Naive thymus-derived CD4-positive, alpha-beta T cell (primary cell): ENCODE results near the gene RPL38. TPM values are rescaled to one million over a fixed set of nuclear protein-coding genes. Genes with fewer than 3 reads are reported as not detected.
A peak's percentile ranks its signal among the peaks of the same experiment; 100 is the strongest.

Experiments used
- ATAC-seq: fragments of 150-1000 bp; cut with Tn5 transposase; 2 replicates; pipeline ENCODE4 v1.10.0; 2021; ENCODE audit warnings: mild to moderate bottlenecking, moderate library complexity
- CTCF ChIA-PET: fragments of 350-600 bp; sonication (Branson Sonifier 250); formaldehyde crosslinking; loops from one replicate; lab custom pipeline; 2021; ENCODE audit warnings: antibody characterized with exemption; lab: Charles Lee
- POLR2A ChIA-PET: fragments of 350-600 bp; sonication (Branson Sonifier 250); formaldehyde crosslinking; loops from one replicate; lab custom pipeline; 2021; ENCODE audit warnings: antibody characterized with exemption, inconsistent platforms; lab: Charles Lee
- DNase-seq, 9 donors: peaks; one replicate each; pipeline versions ENCODE4 v3.0.0 to v3.0.0-alpha.2; 2020 to 2022; ENCODE audit warnings: mixed read lengths in 1 of 9
- H3K27ac ChIP-seq: one replicate; pipeline ENCODE4 v1.7.0; 2013; ENCODE audit warnings: mild to moderate bottlenecking, low read depth, low read length, moderate library complexity
- H3K27me3 ChIP-seq, 2 donors: one replicate each; pipeline ENCODE4 v1.7.0; 2013; ENCODE audit warnings: low read length in 2 of 2, mild to moderate bottlenecking in 2 of 2, moderate library complexity in 2 of 2; ENCODE audit not compliant: control insufficient read depth in 2 of 2, insufficient read depth in 2 of 2
- H3K36me3 ChIP-seq, 3 experiments: 1 replicate in 2 of 3; 2 replicates in 1 of 3; pipeline ENCODE4 v1.7.0; 2013; ENCODE audit warnings: low read length in 3 of 3, mild to moderate bottlenecking in 3 of 3, moderate library complexity in 1 of 3; ENCODE audit not compliant: insufficient read depth in 3 of 3, control insufficient read depth in 2 of 3
- H3K4me1 ChIP-seq, 2 donors: one replicate each; pipeline ENCODE4 v1.7.0; 2013; ENCODE audit warnings: low read length in 2 of 2, mild to moderate bottlenecking in 2 of 2, moderate library complexity in 1 of 2; ENCODE audit not compliant: control insufficient read depth in 2 of 2, insufficient read depth in 2 of 2
- H3K4me3 ChIP-seq: 2 replicates; pipeline ENCODE4 v1.7.0; 2013; ENCODE audit warnings: mild to moderate bottlenecking, low read length
- H3K9me3 ChIP-seq, 3 experiments: 1 replicate in 2 of 3; 2 replicates in 1 of 3; pipeline ENCODE4 v1.7.0; 2013; ENCODE audit warnings: low read length in 3 of 3; ENCODE audit not compliant: control insufficient read depth in 2 of 3
- H3K27ac Mint-ChIP-seq, 9 donors: one replicate each; pipeline ENCODE4 v1.8.0; 2020 to 2022; ENCODE audit warnings: mixed read lengths in 9 of 9, mild to moderate bottlenecking in 8 of 9, moderate library complexity in 5 of 9, inconsistent platforms in 2 of 9
- H3K27me3 Mint-ChIP-seq, 5 donors: one replicate each; pipeline ENCODE4 v1.8.0; 2021 to 2022; ENCODE audit warnings: mixed read lengths in 5 of 5, mild to moderate bottlenecking in 1 of 5
- H3K36me3 Mint-ChIP-seq, 5 donors: one replicate each; pipeline ENCODE4 v1.8.0; 2020 to 2022; ENCODE audit warnings: mixed read lengths in 5 of 5, mild to moderate bottlenecking in 3 of 5, inconsistent platforms in 1 of 5
- H3K4me1 Mint-ChIP-seq, 7 donors: one replicate each; pipeline ENCODE4 v1.8.0; 2020 to 2022; ENCODE audit warnings: mixed read lengths in 7 of 7, mild to moderate bottlenecking in 3 of 7, inconsistent platforms in 1 of 7
- H3K4me3 Mint-ChIP-seq, 10 donors: one replicate each; pipeline ENCODE4 v1.8.0; 2020 to 2022; ENCODE audit warnings: mild to moderate bottlenecking in 10 of 10, mixed read lengths in 10 of 10, moderate library complexity in 6 of 10, inconsistent platforms in 2 of 10
- H3K9me3 Mint-ChIP-seq, 11 donors: one replicate each; pipeline ENCODE4 v1.8.0; 2020 to 2022; ENCODE audit warnings: mixed read lengths in 11 of 11, mild to moderate bottlenecking in 4 of 11, inconsistent platforms in 1 of 11, moderate library complexity in 1 of 11
- intact Hi-C, 2 donors: fragments of 100-400 bp; cut with micrococcal nuclease; formaldehyde crosslinking; loops; one replicate each; pipeline ENCODE4 v1.15.1; 2023
- polyA plus RNA-seq, 2 donors: library from polyadenylated mRNA; unstranded; fragments of 300-500 nt; fragmentation: Illumina TruSeq; gene quantifications; one replicate each; pipeline ENCODE4 v1.2.3, GENCODE V29; 2021
- total RNA-seq, 6 experiments: library from RNA in 5 of 6; stranded (reverse) in 5 of 6; gene quantifications; 1 replicate in 5 of 6; 2 replicates in 1 of 6; pipeline ENCODE4 v1.2.3 and lab custom pipeline; 2021 to 2026

Gene RPL38
- total and polyA plus RNA-seq, 7 experiments from 2014 or later = 1,097 to 2,553 (median 2,002) TPM

- H3K9me3 Mint-ChIP-seq = peaks cover 0 to 3% (median 0%) of the 10 kb centered on the region in 11 donors
- Histone ChIP-seq H3K4me1 (peaks cover 23 to 37% of the 10 kb centered on the region in 2 donors), H3K9me3 (no peaks in the 10 kb centered on the region), H3K27me3 (no peaks in the 10 kb centered on the region), H3K4me3 (no peak overlapping the region), H3K27ac (peak overlapping the region; percentile 2), H3K36me3 (peaks cover 0 to 35% (median 13%) of the 10 kb centered on the region in 3 experiments)
- peaks cover 31 to 59% (median 48%) of the 10 kb centered on the region in 7 donors for H3K4me1 Mint-ChIP-seq
- H3K4me3 Mint-ChIP-seq = peak overlapping the region; percentile 19 to 92 (median 88)
- DNase-seq (peak in 1 of 9 donors; percentile 10), ATAC-seq (no peak)
- peaks cover 0 to 5% (median 0%) of the 10 kb centered on the region in 5 donors for H3K27me3 Mint-ChIP-seq
- peaks cover 0 to 15% (median 6%) of the 10 kb centered on the region in 5 donors for H3K36me3 Mint-ChIP-seq
- POLR2A ChIA-PET = interaction anchor here (0.6 to 2.4 kb wide), 4 partner anchors 7 to 87 kb away, joined by 3 to 17 read pairs (median 10); partner anchors contain the start of gene RPL38
- peak overlapping the region; percentile 4 to 94 (median 79) for H3K27ac Mint-ChIP-seq
- CTCF ChIA-PET = interaction anchor here (0.6 to 1.4 kb wide), 8 partner anchors 39 to 304 kb away, joined by 3 to 6 read pairs (median 4); no protein-coding TSS in a partner anchor
- intact Hi-C loops = loop anchor here (2.0 to 5.0 kb wide), 5 partner anchors 51 to 321 kb away; partner anchors contain the start of gene CD300LB (in 1 of the 2)
These were observed 7.8 kb downstream of the RPL38 start for GRCh38 chr17:74211141-74211911.

- Histone ChIP-seq H3K27ac (no peak overlapping the region), H3K9me3 (no peaks in the 10 kb centered on the region), H3K27me3 (no peaks in the 10 kb centered on the region), H3K36me3 (peaks cover 0 to 30% (median 13%) of the 10 kb centered on the region in 3 experiments), H3K4me3 (no peak overlapping the region), H3K4me1 (peaks cover 23 to 37% of the 10 kb centered on the region in 2 donors)
- H3K27me3 Mint-ChIP-seq = peaks cover 0 to 5% (median 0%) of the 10 kb centered on the region in 5 donors
- intact Hi-C loops = loop anchor here (2.0 to 5.0 kb wide), 5 partner anchors 50 to 320 kb away; partner anchors contain the start of gene CD300LB (in 1 of the 2)
- no peak for ATAC-seq
- POLR2A ChIA-PET = interaction anchor here (1.7 to 2.4 kb wide), 3 partner anchors 8 to 73 kb away, joined by 6 to 17 read pairs (median 16); partner anchors contain the start of gene RPL38
- peaks cover 27 to 58% (median 45%) of the 10 kb centered on the region in 7 donors for H3K4me1 Mint-ChIP-seq
- H3K27ac Mint-ChIP-seq = peak overlapping the region; percentile 10 to 94 (median 79)
- peaks cover 0 to 14% (median 6%) of the 10 kb centered on the region in 5 donors for H3K36me3 Mint-ChIP-seq
- DNase-seq = peak in 2 of 9 donors; percentile 7 to 22
- CTCF ChIA-PET = interaction anchor here (0.6 to 1.3 kb wide), 2 partner anchors 85 to 260 kb away, joined by 3 to 5 read pairs; no protein-coding TSS in a partner anchor
- peak overlapping the region in 9 of 10 donors; percentile 30 to 92 (median 90) for H3K4me3 Mint-ChIP-seq
- H3K9me3 Mint-ChIP-seq = peaks cover 0 to 3% (median 0%) of the 10 kb centered on the region in 11 donors
These were observed 8.4 kb downstream of the RPL38 start for GRCh38 chr17:74211912-74212208.

GRCh38 chr17:74212209-74212912 lies 8.9 kb downstream of the RPL38 start:
- peaks cover 27 to 56% (median 45%) of the 10 kb centered on the region in 7 donors for H3K4me1 Mint-ChIP-seq

GRCh38 chr17:74212913-74213791 lies 9.7 kb downstream of the RPL38 start, which contains the start of gene TTYH2:
TTYH2 (plus strand) TSS chr17:74213571; CDS start chr17:74213588, 17 bp downstream.
- peaks cover 27 to 51% (median 40%) of the 10 kb centered on the region in 7 donors for H3K4me1 Mint-ChIP-seq
- Histone ChIP-seq H3K27me3 (no peaks in the 10 kb centered on the region), H3K36me3 (peaks cover 0 to 21% (median 13%) of the 10 kb centered on the region in 3 experiments), H3K4me1 (peaks cover 23 to 37% of the 10 kb centered on the region in 2 donors), H3K4me3 (peak within 1 kb of the TSS; percentile 62), H3K9me3 (no peaks in the 10 kb centered on the region), H3K27ac (peak within 1 kb of the TSS; percentile 55)
- peak; percentile 46 to 78 (median 55) for DNase-seq
- ChIA-PET POLR2A (interaction anchor here (1.7 to 2.4 kb wide), 3 partner anchors 9 to 72 kb away, joined by 6 to 17 read pairs (median 16); partner anchors contain the start of gene RPL38), CTCF (interaction anchor here (0.7 to 1.7 kb wide), 7 partner anchors 10 to 155 kb away, joined by 3 to 9 read pairs (median 5); partner anchors contain the start of genes GPR142 and RPL38)
- H3K27ac Mint-ChIP-seq = peak within 1 kb of the TSS; percentile 57 to 92 (median 82)
- intact Hi-C loops = loop anchor here (1.0 to 5.0 kb wide), 8 partner anchors 10 to 319 kb away; partner anchors contain the start of genes RPL38 (in 2 of the 2) and CD300LB (in 1 of the 2)
- peak within 1 kb of the TSS; percentile 80 to 92 (median 91) for H3K4me3 Mint-ChIP-seq
- peak; percentile 81 for ATAC-seq
- H3K36me3 Mint-ChIP-seq = peaks cover 0 to 15% (median 6%) of the 10 kb centered on the region in 5 donors
- peaks cover 0 to 5% (median 0%) of the 10 kb centered on the region in 5 donors for H3K27me3 Mint-ChIP-seq
- H3K9me3 Mint-ChIP-seq = peaks cover 0 to 3% (median 0%) of the 10 kb centered on the region in 11 donors

More at GRCh38 chr17:74212209-74212912, 8.9 kb downstream of the RPL38 start:
- DNase-seq = peak in 3 of 9 donors; percentile 15 to 32 (median 31)
- Histone ChIP-seq H3K4me3 (peak overlapping the region; percentile 62), H3K27ac (peak overlapping the region; percentile 55), H3K36me3 (peaks cover 0 to 26% (median 13%) of the 10 kb centered on the region in 3 experiments), H3K27me3 (no peaks in the 10 kb centered on the region), H3K9me3 (no peaks in the 10 kb centered on the region), H3K4me1 (peaks cover 23 to 37% of the 10 kb centered on the region in 2 donors)
- H3K9me3 Mint-ChIP-seq = peaks cover 0 to 3% (median 0%) of the 10 kb centered on the region in 11 donors
- peak; percentile 1 for ATAC-seq
- intact Hi-C loops = loop anchor here (5.0 kb wide), 3 partner anchors 50 to 320 kb away; partner anchors contain the start of gene CD300LB (in 1 of the 2)
- H3K27me3 Mint-ChIP-seq = peaks cover 0 to 5% (median 0%) of the 10 kb centered on the region in 5 donors
- peak overlapping the region; percentile 80 to 92 (median 91) for H3K4me3 Mint-ChIP-seq
- ChIA-PET POLR2A (interaction anchor here (1.7 to 2.4 kb wide), 3 partner anchors 8 to 73 kb away, joined by 6 to 17 read pairs (median 16); partner anchors contain the start of gene RPL38), CTCF (interaction anchor here (0.6 to 1.7 kb wide), 9 partner anchors 9 to 260 kb away, joined by 3 to 9 read pairs (median 5); partner anchors contain the start of genes GPR142 and RPL38)
- H3K27ac Mint-ChIP-seq = peak overlapping the region; percentile 64 to 94 (median 82)
- H3K36me3 Mint-ChIP-seq = peaks cover 0 to 15% (median 6%) of the 10 kb centered on the region in 5 donors

GRCh38 chr17:74213861-74214391 lies 10.4 kb downstream of the RPL38 start:
- Mint-ChIP-seq H3K9me3 (peaks cover 0 to 3% (median 0%) of the 10 kb centered on the region in 11 donors), H3K27ac (peak overlapping the region in 5 of 9 donors; percentile 19 to 82 (median 61)), H3K27me3 (peaks cover 0 to 5% (median 0%) of the 10 kb centered on the region in 5 donors), H3K36me3 (peaks cover 0 to 15% (median 6%) of the 10 kb centered on the region in 5 donors), H3K4me1 (peaks cover 25 to 50% (median 38%) of the 10 kb centered on the region in 7 donors), H3K4me3 (peak overlapping the region; percentile 77 to 92 (median 91))
- CTCF ChIA-PET = interaction anchor here (0.7 to 1.7 kb wide), 5 partner anchors 11 to 154 kb away, joined by 3 to 9 read pairs (median 6); partner anchors contain the start of genes GPR142 and RPL38
- POLR2A ChIA-PET = interaction anchor here (1.3 kb wide), 1 partner anchor 10 kb away, joined by 4 read pairs; the partner anchor contains the start of gene RPL38
- intact Hi-C loops = loop anchor here (1.0 to 5.0 kb wide), 8 partner anchors 11 to 318 kb away; partner anchors contain the start of genes RPL38 (in 2 of the 2) and CD300LB (in 1 of the 2)
- DNase-seq (no peak), ATAC-seq (no peak)
- H3K27ac ChIP-seq = peak overlapping the region; percentile 52
- no peaks in the 10 kb centered on the region for H3K9me3 ChIP-seq
- H3K36me3 ChIP-seq = peaks cover 0 to 14% (median 10%) of the 10 kb centered on the region in 3 experiments
- H3K4me3 ChIP-seq = peak overlapping the region; percentile 55
- H3K4me1 ChIP-seq = peaks cover 23 to 37% of the 10 kb centered on the region in 2 donors
- H3K27me3 ChIP-seq = no peaks in the 10 kb centered on the region
